Mesenchymal stem cell (in vitro differentiated cells and primary cell): ENCODE results near the gene AFG1L.

Source experiments
- DNase-seq: peaks from one replicate; pipeline ENCODE4 v3.0.0-alpha.2; 2013
- H2AFZ ChIP-seq: one replicate; pipeline ENCODE4 v1.6.1; 2013; ENCODE audit warnings: low read depth, mild to moderate bottlenecking, control low read depth, inconsistent platforms, low read length, moderate library complexity
- H2AK5ac ChIP-seq: 2 replicates; pipeline ENCODE4 v1.6.1; 2013; ENCODE audit warnings: low read length, moderate library complexity, mild to moderate bottlenecking, inconsistent platforms; ENCODE audit not compliant: severe bottlenecking
- H2BK120ac ChIP-seq: one replicate; pipeline ENCODE4 v1.6.1; 2013; ENCODE audit warnings: low read depth, mild to moderate bottlenecking, inconsistent platforms, low read length, moderate library complexity
- H2BK12ac ChIP-seq, 2 experiments: one replicate each; pipeline ENCODE4 v1.6.1; 2013; ENCODE audit warnings: inconsistent platforms in 2 of 2, low read length in 2 of 2, mild to moderate bottlenecking in 2 of 2, moderate library complexity in 2 of 2, control low read depth in 1 of 2
- H2BK15ac ChIP-seq: one replicate; pipeline ENCODE4 v1.6.1; 2013; ENCODE audit warnings: mild to moderate bottlenecking, low read depth, inconsistent platforms; ENCODE audit not compliant: poor library complexity, severe bottlenecking
- H2BK5ac ChIP-seq: 2 replicates; pipeline ENCODE4 v1.6.1; 2013; ENCODE audit warnings: low read depth, mild to moderate bottlenecking, low read length, control low read depth, inconsistent platforms; ENCODE audit not compliant: poor library complexity, severe bottlenecking
- H3K14ac ChIP-seq, 2 experiments: one replicate each; pipeline ENCODE4 v1.6.1; 2013; ENCODE audit warnings: inconsistent platforms in 2 of 2, low read length in 2 of 2, control low read depth in 1 of 2, mild to moderate bottlenecking in 1 of 2, moderate library complexity in 1 of 2
- H3K18ac ChIP-seq, 2 experiments: one replicate each; pipeline ENCODE4 v1.6.1; 2013; ENCODE audit warnings: inconsistent platforms in 2 of 2, low read length in 2 of 2, control low read depth in 1 of 2, low read depth in 1 of 2, mild to moderate bottlenecking in 1 of 2
- H3K23ac ChIP-seq, 2 experiments: one replicate each; pipeline ENCODE4 v1.6.1; 2013; ENCODE audit warnings: inconsistent platforms in 2 of 2, low read length in 2 of 2, mild to moderate bottlenecking in 2 of 2, moderate library complexity in 2 of 2, control low read depth in 1 of 2
- H3K27ac ChIP-seq: 2 replicates; pipeline ENCODE4 v1.5.1; 2013; ENCODE audit warnings: mild to moderate bottlenecking, moderate library complexity, low read length, control low read depth, inconsistent platforms; ENCODE audit not compliant: poor library complexity, severe bottlenecking
- H3K27me3 ChIP-seq, 2 experiments: 2 replicates each; pipeline versions ENCODE4 v1.6.1 to v1.7.0; 2013; ENCODE audit warnings: low read length in 2 of 2, mild to moderate bottlenecking in 2 of 2, moderate library complexity in 2 of 2, control low read depth in 1 of 2, inconsistent platforms in 1 of 2; ENCODE audit not compliant: control insufficient read depth in 1 of 2, insufficient read depth in 1 of 2
- H3K36me3 ChIP-seq, 2 experiments: 2 replicates each; pipeline versions ENCODE4 v1.6.1 to v1.7.0; 2013; ENCODE audit warnings: low read length in 2 of 2, control low read depth in 1 of 2, inconsistent platforms in 1 of 2, low read depth in 1 of 2, mild to moderate bottlenecking in 1 of 2; ENCODE audit not compliant: insufficient read depth in 2 of 2, control insufficient read depth in 1 of 2
- H3K4ac ChIP-seq, 2 experiments: one replicate each; pipeline ENCODE4 v1.6.1; 2013; ENCODE audit warnings: inconsistent platforms in 2 of 2, low read length in 2 of 2, mild to moderate bottlenecking in 2 of 2, moderate library complexity in 2 of 2, control low read depth in 1 of 2, low read depth in 1 of 2
- H3K4me1 ChIP-seq: 2 replicates; pipeline ENCODE4 v1.6.1; 2013; ENCODE audit warnings: low read depth, low read length, control low read depth; ENCODE audit not compliant: control insufficient read depth, insufficient read depth
- H3K4me2 ChIP-seq: 2 replicates; pipeline ENCODE4 v1.6.1; 2013; ENCODE audit warnings: low read length, mild to moderate bottlenecking, inconsistent platforms; ENCODE audit not compliant: poor library complexity, severe bottlenecking
- H3K4me3 ChIP-seq, 2 experiments: 2 replicates each; pipeline versions ENCODE4 v1.5.1 to v1.7.0; 2013; ENCODE audit warnings: low read length in 2 of 2, mild to moderate bottlenecking in 2 of 2, control low read depth in 1 of 2, low read depth in 1 of 2; ENCODE audit not compliant: insufficient read depth in 1 of 2
- H3K79me1 ChIP-seq: replicated peaks from 2 replicates; pipeline ENCODE4 v1.6.1; 2013; ENCODE audit warnings: mild to moderate bottlenecking, control low read depth, low read length, inconsistent platforms; ENCODE audit not compliant: poor library complexity, severe bottlenecking
- H3K9ac ChIP-seq: 2 replicates; pipeline ENCODE4 v1.7.0; 2013; ENCODE audit warnings: mild to moderate bottlenecking, low read length, moderate library complexity
- H3K9me3 ChIP-seq: 2 replicates; pipeline ENCODE4 v1.7.0; 2013; ENCODE audit warnings: mild to moderate bottlenecking, low read length; ENCODE audit not compliant: control insufficient read depth
- H4K8ac ChIP-seq: one replicate; pipeline ENCODE4 v1.6.1; 2013; ENCODE audit warnings: inconsistent platforms, mild to moderate bottlenecking, low read length, moderate library complexity
- H4K91ac ChIP-seq: one replicate; pipeline ENCODE4 v1.6.1; 2013; ENCODE audit warnings: mild to moderate bottlenecking, low read length, inconsistent platforms
- WGBS: methylation state at CpG from one replicate; pipeline ENCODE4 v1.1.7; 2013; ENCODE audit warnings: mixed read lengths; 5-methylcytosine and 5-hydroxymethylcytosine counted together

The AFG1L gene

GRCh38 chr6:108361312-108361932 is 66.6 kb downstream of the AFG1L start:
- Histone ChIP-seq H3K4ac (no peak overlapping the region), H3K36me3 (peaks cover 0 to 3% of the 10 kb centered on the region in 2 experiments), H3K23ac (no peak overlapping the region), H3K18ac (no peak overlapping the region), H3K4me2 (no peak overlapping the region), H3K14ac (no peak overlapping the region), H2BK15ac (no peak overlapping the region), H3K9ac (no peak overlapping the region), H2BK120ac (no peak overlapping the region), H3K4me1 (peaks cover 7% of the 10 kb centered on the region), H4K8ac (no peak overlapping the region), H2BK5ac (no peak overlapping the region), H3K9me3 (no peaks in the 10 kb centered on the region), H2AK5ac (no peak overlapping the region), H4K91ac (no peak overlapping the region), H3K79me1 (no peaks in the 10 kb centered on the region), H3K4me3 (no peak overlapping the region), H3K27ac (no peak overlapping the region), H2AFZ (no peak overlapping the region), H3K27me3 (no peaks in the 10 kb centered on the region), H2BK12ac (no peak overlapping the region)
- 89% methylated on average over 4 of the region's 5 CpGs for WGBS
- DNase-seq, result no peak

- H3K23ac ChIP-seq, result no peak overlapping the region
- H3K14ac ChIP-seq, result no peak overlapping the region
- no peak overlapping the region for H3K18ac ChIP-seq
- DNase-seq, result no peak
- no peak overlapping the region for H2AFZ ChIP-seq
- H3K9me3 ChIP-seq, result no peaks in the 10 kb centered on the region
- H2BK5ac ChIP-seq, result no peak overlapping the region
- WGBS, result no CpG with 5 or more reads among the region's 1 CpG
- no peak overlapping the region for H3K4me2 ChIP-seq
- H3K27me3 ChIP-seq, result no peaks in the 10 kb centered on the region
- no peak overlapping the region for H3K4me3 ChIP-seq
- no peaks in the 10 kb centered on the region for H3K79me1 ChIP-seq
- no peak overlapping the region for H4K91ac ChIP-seq
- no peak overlapping the region for H3K9ac ChIP-seq
- no peak overlapping the region for H2BK120ac ChIP-seq
- no peak overlapping the region for H4K8ac ChIP-seq
- no peak overlapping the region for H2BK12ac ChIP-seq
- H2AK5ac ChIP-seq, result no peak overlapping the region
- H3K4me1 ChIP-seq, result peaks cover 7% of the 10 kb centered on the region
- H3K27ac ChIP-seq, result no peak overlapping the region
- no peak overlapping the region for H2BK15ac ChIP-seq
- H3K4ac ChIP-seq, result no peak overlapping the region
- H3K36me3 ChIP-seq, result peaks cover 0 to 3% of the 10 kb centered on the region in 2 experiments
These were observed 67.6 kb downstream of the AFG1L start for GRCh38 chr6:108362455-108362854.

GRCh38 chr6:108363113-108363512 is 68.3 kb downstream of the AFG1L start:
- H4K91ac ChIP-seq, result no peak overlapping the region
- H3K9ac ChIP-seq, result no peak overlapping the region
- H3K36me3 ChIP-seq, result no peaks in the 10 kb centered on the region
- no peak overlapping the region for H2AFZ ChIP-seq
- H2BK120ac ChIP-seq, result no peak overlapping the region
- 100% methylated on average over 1 of the region's 3 CpGs for whole genome bisulfite sequencing
- H3K4ac ChIP-seq, result no peak overlapping the region
- H3K27me3 ChIP-seq, result no peaks in the 10 kb centered on the region
- H2BK5ac ChIP-seq, result no peak overlapping the region
- H2BK12ac ChIP-seq, result no peak overlapping the region
- no peak overlapping the region for H3K14ac ChIP-seq
- no peak overlapping the region for H3K4me3 ChIP-seq
- H3K4me2 ChIP-seq, result no peak overlapping the region
- H4K8ac ChIP-seq, result no peak overlapping the region
- no peaks in the 10 kb centered on the region for H3K9me3 ChIP-seq
- DNase-seq, result no peak
- no peak overlapping the region for H3K27ac ChIP-seq
- H3K79me1 ChIP-seq, result no peaks in the 10 kb centered on the region
- no peak overlapping the region for H3K23ac ChIP-seq
- H2BK15ac ChIP-seq, result no peak overlapping the region
- peaks cover 7% of the 10 kb centered on the region for H3K4me1 ChIP-seq
- no peak overlapping the region for H3K18ac ChIP-seq
- H2AK5ac ChIP-seq, result no peak overlapping the region

- no peak overlapping the region for H3K14ac ChIP-seq
- H3K18ac ChIP-seq, result no peak overlapping the region
- no peak overlapping the region for H3K27ac ChIP-seq
- no peak overlapping the region for H2BK15ac ChIP-seq
- H3K4me3 ChIP-seq, result no peak overlapping the region
- no peak overlapping the region for H3K4me2 ChIP-seq
- no peak overlapping the region for H2AK5ac ChIP-seq
- no peak overlapping the region for H2BK5ac ChIP-seq
- H4K91ac ChIP-seq, result no peak overlapping the region
- H3K27me3 ChIP-seq, result no peaks in the 10 kb centered on the region
- no peak for DNase-seq
- no peaks in the 10 kb centered on the region for H3K79me1 ChIP-seq
- 95% methylated on average over 6 of the region's 6 CpGs for WGBS
- H2BK12ac ChIP-seq, result no peak overlapping the region
- H3K4ac ChIP-seq, result no peak overlapping the region
- H2BK120ac ChIP-seq, result no peak overlapping the region
- peaks cover 7% of the 10 kb centered on the region for H3K4me1 ChIP-seq
- no peak overlapping the region for H3K23ac ChIP-seq
- no peaks in the 10 kb centered on the region for H3K36me3 ChIP-seq
- H2AFZ ChIP-seq, result no peak overlapping the region
- H3K9me3 ChIP-seq, result no peaks in the 10 kb centered on the region
- no peak overlapping the region for H4K8ac ChIP-seq
- no peak overlapping the region for H3K9ac ChIP-seq
These were observed 69.0 kb downstream of the AFG1L start for GRCh38 chr6:108363889-108364313.
